ENCODE measurements around the gene SMARCC1. TPM values are rescaled to one million over a fixed set of nuclear protein-coding genes. Genes with fewer than 3 reads are reported as not detected.
A peak's percentile ranks its signal among the peaks of the same experiment; 100 is the strongest.
"Not testable (repeated sequence)": the region's sequence is repeated elsewhere in the genome, so short reads cannot be mapped to it uniquely, and the experiment has no call there.

SMARCC1 gene
- total RNA-seq, 1 donor from 2014 or later: 99.6 TPM

DNA sequence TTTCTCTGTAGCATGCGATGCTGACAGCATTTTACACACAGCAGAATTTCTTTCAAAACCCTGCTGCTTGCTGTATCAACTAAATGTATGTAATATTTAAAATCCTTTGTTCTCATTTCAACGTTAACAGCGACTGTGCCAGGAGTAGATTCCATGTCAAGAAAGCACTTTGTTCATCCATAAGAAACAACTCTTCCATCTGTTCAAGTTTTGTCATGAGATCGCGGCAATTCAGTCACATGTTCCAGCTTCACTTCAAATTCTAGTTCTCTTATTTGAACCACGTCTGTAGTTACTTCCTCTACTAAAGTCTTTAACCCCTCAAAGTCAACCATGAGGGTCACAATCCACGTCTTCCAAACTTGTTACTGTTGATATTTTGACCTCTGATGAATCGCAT lies 50.6 kb downstream of the SMARCC1 start:
- DNase-seq (ENCODE audit: extremely low spot score, unreplicated experiment): no peak
- Mint-ChIP-seq H3K27ac (ENCODE audit: unreplicated experiment) (no peak overlapping the region), H3K9me3 (ENCODE audit: unreplicated experiment) (no peaks in the 10 kb centered on the region), H3K27me3 (ENCODE audit: unreplicated experiment) (no peaks in the 10 kb centered on the region), H3K4me1 (ENCODE audit: unreplicated experiment) (no peaks in the 10 kb centered on the region), H3K4me3 (ENCODE audit: unreplicated experiment) (no peak overlapping the region), H3K36me3 (ENCODE audit: unreplicated experiment) (peaks cover 52% of the 10 kb centered on the region)
- TF ChIP-seq, protein P1, sequence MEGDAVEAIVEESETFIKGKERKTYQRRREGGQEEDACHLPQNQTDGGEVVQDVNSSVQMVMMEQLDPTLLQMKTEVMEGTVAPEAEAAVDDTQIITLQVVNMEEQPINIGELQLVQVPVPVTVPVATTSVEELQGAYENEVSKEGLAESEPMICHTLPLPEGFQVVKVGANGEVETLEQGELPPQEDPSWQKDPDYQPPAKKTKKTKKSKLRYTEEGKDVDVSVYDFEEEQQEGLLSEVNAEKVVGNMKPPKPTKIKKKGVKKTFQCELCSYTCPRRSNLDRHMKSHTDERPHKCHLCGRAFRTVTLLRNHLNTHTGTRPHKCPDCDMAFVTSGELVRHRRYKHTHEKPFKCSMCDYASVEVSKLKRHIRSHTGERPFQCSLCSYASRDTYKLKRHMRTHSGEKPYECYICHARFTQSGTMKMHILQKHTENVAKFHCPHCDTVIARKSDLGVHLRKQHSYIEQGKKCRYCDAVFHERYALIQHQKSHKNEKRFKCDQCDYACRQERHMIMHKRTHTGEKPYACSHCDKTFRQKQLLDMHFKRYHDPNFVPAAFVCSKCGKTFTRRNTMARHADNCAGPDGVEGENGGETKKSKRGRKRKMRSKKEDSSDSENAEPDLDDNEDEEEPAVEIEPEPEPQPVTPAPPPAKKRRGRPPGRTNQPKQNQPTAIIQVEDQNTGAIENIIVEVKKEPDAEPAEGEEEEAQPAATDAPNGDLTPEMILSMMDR (IDR thresholded peaks at IDR 0.05): no peak

DNA sequence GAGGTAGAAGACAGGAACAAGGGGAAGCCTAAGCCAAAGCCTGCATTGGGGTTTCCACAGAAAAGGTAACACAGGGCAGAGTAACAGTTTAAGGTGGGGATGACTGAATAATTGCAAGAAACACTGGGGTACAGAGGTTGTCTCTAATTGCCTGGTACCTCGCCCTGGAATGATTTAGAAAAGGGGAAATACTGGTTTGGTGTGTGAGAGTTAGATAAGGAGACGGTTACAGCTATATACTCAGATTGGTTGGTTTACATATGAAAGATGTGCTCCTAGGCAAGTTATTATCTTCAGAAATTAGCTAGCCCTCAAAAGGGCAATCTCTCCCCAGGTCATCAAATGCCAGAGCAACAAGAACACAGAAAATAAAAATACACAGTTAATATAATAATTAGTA lies 58.8 kb downstream of the SMARCC1 start:
- H3K36me3 Mint-ChIP-seq (ENCODE audit: unreplicated experiment): peaks cover 20% of the 10 kb centered on the region
- DNase-seq (ENCODE audit: extremely low spot score, unreplicated experiment): no peak
- TF ChIP-seq, protein P1 (IDR thresholded peaks at IDR 0.05): no peak
- H3K4me1 Mint-ChIP-seq (ENCODE audit: unreplicated experiment): no peaks in the 10 kb centered on the region
- H3K4me3 Mint-ChIP-seq (ENCODE audit: unreplicated experiment): no peak overlapping the region
- no peaks in the 10 kb centered on the region for H3K9me3 Mint-ChIP-seq (ENCODE audit: unreplicated experiment)
- H3K27me3 Mint-ChIP-seq (ENCODE audit: unreplicated experiment): no peaks in the 10 kb centered on the region
- H3K27ac Mint-ChIP-seq (ENCODE audit: unreplicated experiment): no peak overlapping the region

DNA sequence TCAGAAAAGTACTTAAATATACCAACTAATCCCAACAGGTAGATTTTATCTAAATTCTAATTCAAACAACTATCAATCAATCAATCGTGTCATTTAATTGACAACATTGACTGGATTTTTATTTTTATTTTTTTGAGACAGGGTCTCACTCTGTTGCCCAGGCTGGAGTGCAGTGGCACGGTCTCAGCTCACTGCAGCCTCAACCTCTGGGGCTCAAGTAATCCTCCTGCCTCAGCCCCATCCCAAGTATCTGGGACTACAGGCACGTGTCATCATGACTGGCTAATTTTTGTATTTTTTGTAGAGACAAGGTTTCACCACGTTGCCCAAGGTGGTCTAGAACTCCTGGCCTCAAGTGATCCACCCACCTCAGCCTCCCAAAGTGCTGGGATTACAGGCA lies 64.2 kb downstream of the SMARCC1 start:
- H3K36me3 Mint-ChIP-seq (ENCODE audit: unreplicated experiment): peaks cover 43% of the 10 kb centered on the region
- not testable (repeated sequence) for H3K9me3 Mint-ChIP-seq (ENCODE audit: unreplicated experiment); H3K27me3 Mint-ChIP-seq (ENCODE audit: unreplicated experiment)

DNA sequence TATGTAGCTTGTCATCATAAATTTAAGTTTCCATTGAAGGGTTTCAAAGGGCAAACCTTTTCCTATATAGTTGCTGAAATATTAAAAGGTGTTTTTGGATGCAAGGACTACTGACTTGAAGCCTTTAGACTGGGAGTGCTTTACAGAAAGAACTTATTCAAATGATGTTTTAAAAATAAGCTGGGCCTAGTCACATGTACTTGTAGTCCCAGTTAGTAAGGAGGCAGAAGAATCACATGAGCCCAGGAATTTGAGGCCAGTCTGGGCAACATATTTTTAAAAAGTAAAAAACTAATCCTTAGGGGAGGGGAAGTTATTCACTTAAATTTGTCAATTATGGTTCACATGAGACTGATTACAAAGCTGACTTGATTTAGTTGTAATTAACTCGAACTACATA lies 65.0 kb downstream of the SMARCC1 start:
- H3K9me3 Mint-ChIP-seq (ENCODE audit: unreplicated experiment): no peaks in the 10 kb centered on the region
- H3K4me3 Mint-ChIP-seq (ENCODE audit: unreplicated experiment): no peak overlapping the region
- H3K36me3 Mint-ChIP-seq (ENCODE audit: unreplicated experiment): peaks cover 45% of the 10 kb centered on the region
- peak overlapping the region; percentile 2 for H3K27ac Mint-ChIP-seq (ENCODE audit: unreplicated experiment)
- peaks cover 12% of the 10 kb centered on the region for H3K4me1 Mint-ChIP-seq (ENCODE audit: unreplicated experiment)
- H3K27me3 Mint-ChIP-seq (ENCODE audit: unreplicated experiment): no peaks in the 10 kb centered on the region
- TF ChIP-seq, protein P1 (IDR thresholded peaks at IDR 0.05): no peak
- no peak for DNase-seq (ENCODE audit: extremely low spot score, unreplicated experiment)

More for the DNA sequence above, 64.2 kb downstream of the SMARCC1 start:
- H3K4me3 Mint-ChIP-seq (ENCODE audit: unreplicated experiment); H3K27ac Mint-ChIP-seq (ENCODE audit: unreplicated experiment); DNase-seq (ENCODE audit: extremely low spot score, unreplicated experiment): not testable (repeated sequence)
- H3K4me1 Mint-ChIP-seq (ENCODE audit: unreplicated experiment): peaks cover 12% of the 10 kb centered on the region

DNA sequence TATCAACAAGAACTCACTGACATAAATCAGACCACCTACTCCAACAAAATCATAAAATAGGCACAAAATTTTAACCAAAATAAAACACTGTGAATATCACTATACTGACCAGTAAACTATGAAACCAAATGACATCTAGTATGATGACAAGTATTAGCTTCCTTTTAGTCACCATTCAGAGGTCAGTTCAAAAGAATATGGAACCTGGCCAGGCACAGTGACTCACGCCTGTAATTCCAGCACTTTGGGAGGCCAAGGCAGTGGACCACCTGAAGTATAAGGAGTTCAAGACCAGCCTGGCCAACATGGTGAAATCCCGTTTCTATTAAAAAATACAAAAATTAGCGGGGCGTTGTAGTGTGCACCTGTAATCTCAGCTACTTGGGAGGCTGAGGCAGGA lies 65.8 kb downstream of the SMARCC1 start:
- Mint-ChIP-seq H3K4me1 (ENCODE audit: unreplicated experiment) (peaks cover 12% of the 10 kb centered on the region), H3K27ac (ENCODE audit: unreplicated experiment) (no peak overlapping the region), H3K36me3 (ENCODE audit: unreplicated experiment) (peaks cover 45% of the 10 kb centered on the region), H3K4me3 (ENCODE audit: unreplicated experiment) (no peak overlapping the region), H3K9me3 (ENCODE audit: unreplicated experiment) (no peaks in the 10 kb centered on the region), H3K27me3 (ENCODE audit: unreplicated experiment) (no peaks in the 10 kb centered on the region)
- no peak for DNase-seq (ENCODE audit: extremely low spot score, unreplicated experiment)
- TF ChIP-seq, protein P1 (IDR thresholded peaks at IDR 0.05): no peak

DNA sequence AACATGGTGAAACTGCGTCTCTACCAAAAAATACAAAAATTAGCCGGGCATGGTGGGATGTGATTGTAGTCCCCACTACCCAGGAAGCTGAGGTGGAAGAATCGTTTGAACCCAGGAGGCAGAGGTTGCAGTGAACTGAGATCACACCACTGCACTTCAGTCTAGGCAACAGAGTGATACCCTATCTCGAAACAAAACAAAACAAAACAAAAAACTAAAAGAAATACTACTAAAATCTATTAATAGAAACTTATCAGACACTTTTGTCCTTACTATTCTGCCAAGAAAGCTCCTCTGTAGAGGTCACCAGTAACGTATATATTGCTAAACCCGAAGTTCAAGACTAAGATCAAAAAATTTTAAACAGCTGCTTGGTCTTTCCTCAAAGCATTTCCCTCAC lies 67.1 kb downstream of the SMARCC1 start:
- TF ChIP-seq, protein P1 (IDR thresholded peaks at IDR 0.05): no peak
- no peak for DNase-seq (ENCODE audit: extremely low spot score, unreplicated experiment)

More for the DNA sequence above, 67.1 kb downstream of the SMARCC1 start:
- H3K4me3 Mint-ChIP-seq (ENCODE audit: unreplicated experiment): no peak overlapping the region
- H3K4me1 Mint-ChIP-seq (ENCODE audit: unreplicated experiment): peaks cover 12% of the 10 kb centered on the region
- H3K27me3 Mint-ChIP-seq (ENCODE audit: unreplicated experiment): no peaks in the 10 kb centered on the region
- no peak overlapping the region for H3K27ac Mint-ChIP-seq (ENCODE audit: unreplicated experiment)
- H3K36me3 Mint-ChIP-seq (ENCODE audit: unreplicated experiment): peaks cover 49% of the 10 kb centered on the region
- H3K9me3 Mint-ChIP-seq (ENCODE audit: unreplicated experiment): no peaks in the 10 kb centered on the region
